ENCODE data around the gene GMDS.

GRCh38 chr6:1595271-1596087 is 649.9 kb downstream of the GMDS start:
- no peak for TF ChIP-seq CHD2 (IDR thresholded peaks at IDR 0.05; ENCODE audit: low read length, partially characterized antibody)
- TF ChIP-seq POLR2AphosphoS5 (IDR thresholded peaks at IDR 0.05; ENCODE audit: low read depth, low read length): no peak
- no peak for TF ChIP-seq CTCF (IDR thresholded peaks at IDR 0.05)
- TF ChIP-seq GABPA (IDR thresholded peaks at IDR 0.05; ENCODE audit: low read depth): no peak
- TF ChIP-seq TCF12 (IDR thresholded peaks at IDR 0.05): no peak
- no peak for TF ChIP-seq RXRA (IDR thresholded peaks at IDR 0.05; ENCODE audit: borderline replicate concordance, low read depth)
- TF ChIP-seq EP300 (IDR thresholded peaks at IDR 0.05; ENCODE audit: borderline replicate concordance in 1 of 2, low read depth in 1 of 2, low read length in 1 of 2): no peak
- no peak for TF ChIP-seq EZH2phosphoT487 (IDR thresholded peaks at IDR 0.05; ENCODE audit: borderline replicate concordance, low read depth)
- TF ChIP-seq TEAD4 (IDR thresholded peaks at IDR 0.05; ENCODE audit: borderline replicate concordance, insufficient read depth): no peak
- no peak for TF ChIP-seq SIN3A (IDR thresholded peaks at IDR 0.05; ENCODE audit: borderline replicate concordance, low read depth, low read length)
- no peak for TF ChIP-seq JUND (IDR thresholded peaks at IDR 0.05)

All from SK-N-SH (cell line).